Spinal cord (tissue), 10 donors: ENCODE measurements around the gene NAPSA. TPM values are rescaled to one million over a fixed set of nuclear protein-coding genes. Genes with fewer than 3 reads are reported as not detected.
A peak's percentile ranks its signal among the peaks of the same experiment; 100 is the strongest.

Experiments
- DNase-seq, 6 donors: peaks; one replicate each; pipeline versions ENCODE4 v3.0.0 to v3.0.0-alpha.2; 2013 to 2015; ENCODE audit warnings: low spot score in 6 of 6, low read depth in 4 of 6
- H3K27ac ChIP-seq: one replicate; pipeline ENCODE4 v1.5.1; 2013; ENCODE audit warnings: low read depth, low read length, control low read depth
- H3K27me3 ChIP-seq: one replicate; pipeline ENCODE4 v1.6.1; 2013; ENCODE audit warnings: low read length; ENCODE audit not compliant: control insufficient read depth, insufficient read depth
- H3K36me3 ChIP-seq: one replicate; pipeline ENCODE4 v1.6.1; 2013; ENCODE audit warnings: low read length; ENCODE audit not compliant: control insufficient read depth, insufficient read depth
- H3K4me1 ChIP-seq: one replicate; pipeline ENCODE4 v1.6.1; 2013; ENCODE audit warnings: low read length; ENCODE audit not compliant: control insufficient read depth, insufficient read depth
- H3K4me3 ChIP-seq: one replicate; pipeline ENCODE4 v1.5.1; 2013; ENCODE audit warnings: low read depth, low read length, control low read depth
- H3K9me3 ChIP-seq: one replicate; pipeline ENCODE4 v1.6.1; 2013; ENCODE audit warnings: low read length; ENCODE audit not compliant: control insufficient read depth, insufficient read depth
- whole genome bisulfite sequencing: methylation state at CpG from one replicate; pipeline ENCODE4 v1.1.5; 2013; ENCODE audit warnings: missing lambda C conversion rate; ENCODE audit not compliant: insufficient coverage; 5-methylcytosine and 5-hydroxymethylcytosine counted together
- polyA plus RNA-seq, 2 donors: library from polyadenylated mRNA; unstranded; fragments of 120-200 nt; gene quantifications; one replicate each; pipeline ENCODE4 v1.2.1, GENCODE V29; 2013; ENCODE audit not compliant: insufficient read length in 2 of 2
- total RNA-seq, 2 donors: library from RNA; depleted of rRNA in 1 of 2; stranded (reverse); fragments of 120-200 nt in 1 of 2; fragments of >200 nt in 1 of 2; gene quantifications; one replicate each; pipeline versions ENCODE4 v1.2.3 to v1.2.4, GENCODE V29; 2013 to 2014
- donor health status: healthy.

Gene NAPSA
- total and polyA plus RNA-seq, 4 donors = 0.79 to 3.3 (median 1.5) TPM

DNA sequence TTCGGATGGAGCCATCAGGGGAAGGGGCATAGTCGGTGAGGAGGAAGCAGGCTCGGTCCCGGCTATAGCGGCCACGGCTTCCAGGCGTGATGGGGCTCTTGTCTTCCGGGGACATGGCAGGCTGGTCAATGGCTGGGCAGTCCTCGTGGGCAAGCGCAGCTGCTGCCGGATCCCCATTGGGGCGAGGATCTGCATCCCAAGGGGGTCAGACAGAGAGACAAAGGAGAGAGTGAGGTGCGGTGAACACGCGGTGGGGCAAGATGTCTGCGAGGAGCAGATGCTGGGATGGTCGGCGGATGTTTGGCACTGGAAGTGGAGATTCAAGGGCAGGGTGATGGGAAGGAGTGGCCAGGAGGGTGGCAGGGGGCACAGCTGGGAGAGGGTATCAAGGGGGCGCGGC lies 44.8 kb downstream of the NAPSA start:
- Histone ChIP-seq H3K27me3 (peaks cover 3% of the 10 kb centered on the region), H3K4me1 (peaks cover 28% of the 10 kb centered on the region)

DNA sequence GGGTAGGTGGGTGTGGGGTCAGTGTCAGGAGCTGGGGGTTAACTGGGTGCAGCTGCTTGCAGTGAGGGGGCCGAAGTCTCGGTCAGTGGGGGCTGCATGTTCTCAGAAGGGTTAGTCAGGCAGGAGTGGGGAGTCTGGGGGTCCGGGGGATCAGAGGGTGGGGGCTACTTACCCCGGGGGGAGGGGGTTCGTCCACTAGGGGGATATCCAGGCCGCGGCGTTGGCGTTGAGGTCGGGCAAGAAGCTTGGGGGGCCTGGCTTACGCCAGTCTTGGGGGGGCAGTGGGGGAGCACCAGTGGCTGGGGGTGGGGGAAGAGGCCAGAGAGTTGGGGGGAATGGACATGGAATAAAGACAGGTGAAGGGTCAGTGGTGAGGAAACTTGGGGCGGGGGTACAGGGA lies 45.4 kb downstream of the NAPSA start:
- H3K9me3 ChIP-seq = no peaks in the 10 kb centered on the region
- peaks cover 6% of the 10 kb centered on the region for H3K27me3 ChIP-seq
- peaks cover 28% of the 10 kb centered on the region for H3K4me1 ChIP-seq
- DNase-seq = no peak
- 100% methylated on average over 2 of the region's 12 CpGs for WGBS
- peaks cover 53% of the 10 kb centered on the region for H3K36me3 ChIP-seq
- H3K27ac ChIP-seq = no peak overlapping the region
- H3K4me3 ChIP-seq = no peak overlapping the region

More for the DNA sequence above, 44.8 kb downstream of the NAPSA start:
- Histone ChIP-seq H3K27ac (no peak overlapping the region), H3K4me3 (no peak overlapping the region), H3K9me3 (no peaks in the 10 kb centered on the region), H3K36me3 (peaks cover 53% of the 10 kb centered on the region)
- no peak for DNase-seq
- WGBS = 80% methylated on average over 20 of the region's 20 CpGs

DNA sequence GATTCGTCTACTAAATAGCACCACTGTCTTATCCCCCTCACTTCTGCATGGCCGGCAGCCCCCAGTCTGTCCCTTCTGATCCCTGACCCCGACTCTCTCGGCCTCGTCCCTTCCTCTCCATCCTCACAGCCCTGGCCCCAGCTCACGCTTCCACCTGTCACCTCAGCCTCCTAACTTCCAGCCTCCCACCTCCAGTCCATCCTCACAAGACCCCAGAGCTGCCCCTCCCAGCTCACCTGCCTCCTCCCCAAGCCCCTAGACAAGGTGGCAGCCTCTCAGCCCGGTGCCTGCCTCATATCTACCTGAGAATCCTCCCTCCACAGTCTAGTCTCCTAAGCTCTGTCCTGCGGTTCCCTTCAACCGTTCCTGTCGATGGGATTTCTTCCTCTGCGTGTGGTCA lies 46.3 kb downstream of the NAPSA start:
- H3K4me3 ChIP-seq = no peak overlapping the region
- H3K27me3 ChIP-seq = peaks cover 14% of the 10 kb centered on the region
- H3K27ac ChIP-seq = no peak overlapping the region
- H3K36me3 ChIP-seq = peaks cover 51% of the 10 kb centered on the region
- no peaks in the 10 kb centered on the region for H3K9me3 ChIP-seq
- peaks cover 27% of the 10 kb centered on the region for H3K4me1 ChIP-seq
- WGBS = 90% methylated on average over 10 of the region's 11 CpGs
- no peak for DNase-seq

DNA sequence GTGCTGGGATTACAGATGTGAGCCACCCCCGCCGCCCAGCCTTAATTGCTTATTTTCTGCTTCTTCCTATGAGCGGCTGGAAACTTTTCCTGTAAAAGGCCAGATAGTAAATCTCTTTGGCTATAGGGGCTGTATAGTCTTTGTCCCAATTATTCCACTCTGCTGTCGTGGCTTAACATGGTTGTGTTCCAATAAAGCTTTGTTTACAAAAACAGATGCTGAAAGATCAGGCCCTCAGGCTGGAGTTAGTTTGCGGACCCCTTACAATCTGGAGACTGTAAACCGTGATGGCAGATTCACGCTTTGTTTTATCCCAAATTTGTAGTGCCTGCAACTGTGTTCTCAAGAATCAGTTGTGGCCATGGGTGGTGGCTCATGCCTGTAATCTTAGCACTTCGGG lies 47.0 kb downstream of the NAPSA start:
- Histone ChIP-seq H3K27me3 (peaks cover 20% of the 10 kb centered on the region), H3K36me3 (peaks cover 43% of the 10 kb centered on the region)
- no peak for DNase-seq

DNA sequence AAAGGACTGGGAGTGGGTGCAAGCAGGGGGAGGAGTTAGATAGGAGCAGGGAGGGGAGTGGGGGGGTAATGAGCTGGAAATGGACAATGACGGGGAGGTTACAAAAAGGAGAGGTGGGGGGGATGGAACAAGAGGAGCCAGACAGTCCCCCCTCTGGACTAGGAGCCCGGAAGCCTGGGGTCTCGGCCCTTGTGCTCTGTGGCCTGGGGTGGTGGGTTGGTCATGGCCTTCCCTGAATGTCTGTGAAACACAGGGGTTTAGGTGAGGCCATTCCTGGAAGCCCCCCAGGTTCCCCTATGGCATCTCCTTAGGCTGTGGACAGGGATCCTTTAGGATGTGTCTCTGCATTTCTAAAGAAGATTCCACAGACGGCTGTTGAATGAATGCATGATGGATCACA lies 48.3 kb downstream of the NAPSA start:
- Histone ChIP-seq H3K9me3 (no peaks in the 10 kb centered on the region), H3K27me3 (peaks cover 33% of the 10 kb centered on the region), H3K36me3 (peaks cover 30% of the 10 kb centered on the region), H3K4me1 (peaks cover 38% of the 10 kb centered on the region), H3K4me3 (no peak overlapping the region), H3K27ac (no peak overlapping the region)
- DNase-seq = no peak
- WGBS = 79% methylated on average over 3 of the region's 4 CpGs

More for the DNA sequence above, 47.0 kb downstream of the NAPSA start:
- Histone ChIP-seq H3K27ac (no peak overlapping the region), H3K9me3 (no peaks in the 10 kb centered on the region), H3K4me1 (peaks cover 30% of the 10 kb centered on the region), H3K4me3 (no peak overlapping the region)
- WGBS = 86% methylated on average over 5 of the region's 8 CpGs

DNA sequence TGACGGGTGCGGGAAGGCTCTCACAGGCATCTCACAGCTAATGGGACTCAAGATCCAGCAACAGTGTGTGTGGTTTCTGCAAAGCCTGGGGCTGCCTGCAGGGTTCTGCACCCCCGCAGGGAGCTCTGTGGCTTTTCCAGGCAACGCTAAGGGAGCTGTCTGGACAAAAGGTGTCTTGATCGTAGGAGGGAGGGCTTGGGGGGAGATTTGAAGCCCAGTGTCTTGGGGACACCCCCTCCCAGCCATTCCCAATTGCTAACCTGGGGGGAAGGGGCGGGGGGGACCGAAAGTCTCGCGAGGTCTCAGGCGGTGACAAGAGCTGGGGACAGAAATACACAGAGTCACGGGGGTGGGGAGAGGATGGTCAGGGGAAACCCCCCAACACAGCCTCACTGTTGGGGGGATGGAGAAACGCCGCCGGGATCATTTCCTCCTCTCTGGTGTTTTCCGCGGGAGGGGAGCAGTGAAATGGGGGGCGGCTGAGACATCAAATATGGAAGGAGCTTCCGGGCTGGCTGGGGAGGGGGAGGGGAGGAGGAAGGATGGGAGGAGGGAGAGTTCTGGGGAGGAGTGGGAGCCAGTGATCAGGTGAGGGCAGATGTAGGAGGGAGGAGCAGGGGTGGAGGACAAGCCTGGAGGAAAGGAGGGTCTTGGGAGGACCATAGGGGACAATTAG lies 49.5 kb downstream of the NAPSA start:
- WGBS = 3% methylated on average over 4 of the region's 18 CpGs
- peak overlapping the region; percentile 31 for H3K4me3 ChIP-seq
- no peaks in the 10 kb centered on the region for H3K9me3 ChIP-seq
- H3K4me1 ChIP-seq = peaks cover 45% of the 10 kb centered on the region
- peak overlapping the region; percentile 67 for H3K27ac ChIP-seq
- DNase-seq = peak in 3 of 6 donors; percentile 46 to 96 (median 87)
- peaks cover 24% of the 10 kb centered on the region for H3K36me3 ChIP-seq
- peaks cover 34% of the 10 kb centered on the region for H3K27me3 ChIP-seq

DNA sequence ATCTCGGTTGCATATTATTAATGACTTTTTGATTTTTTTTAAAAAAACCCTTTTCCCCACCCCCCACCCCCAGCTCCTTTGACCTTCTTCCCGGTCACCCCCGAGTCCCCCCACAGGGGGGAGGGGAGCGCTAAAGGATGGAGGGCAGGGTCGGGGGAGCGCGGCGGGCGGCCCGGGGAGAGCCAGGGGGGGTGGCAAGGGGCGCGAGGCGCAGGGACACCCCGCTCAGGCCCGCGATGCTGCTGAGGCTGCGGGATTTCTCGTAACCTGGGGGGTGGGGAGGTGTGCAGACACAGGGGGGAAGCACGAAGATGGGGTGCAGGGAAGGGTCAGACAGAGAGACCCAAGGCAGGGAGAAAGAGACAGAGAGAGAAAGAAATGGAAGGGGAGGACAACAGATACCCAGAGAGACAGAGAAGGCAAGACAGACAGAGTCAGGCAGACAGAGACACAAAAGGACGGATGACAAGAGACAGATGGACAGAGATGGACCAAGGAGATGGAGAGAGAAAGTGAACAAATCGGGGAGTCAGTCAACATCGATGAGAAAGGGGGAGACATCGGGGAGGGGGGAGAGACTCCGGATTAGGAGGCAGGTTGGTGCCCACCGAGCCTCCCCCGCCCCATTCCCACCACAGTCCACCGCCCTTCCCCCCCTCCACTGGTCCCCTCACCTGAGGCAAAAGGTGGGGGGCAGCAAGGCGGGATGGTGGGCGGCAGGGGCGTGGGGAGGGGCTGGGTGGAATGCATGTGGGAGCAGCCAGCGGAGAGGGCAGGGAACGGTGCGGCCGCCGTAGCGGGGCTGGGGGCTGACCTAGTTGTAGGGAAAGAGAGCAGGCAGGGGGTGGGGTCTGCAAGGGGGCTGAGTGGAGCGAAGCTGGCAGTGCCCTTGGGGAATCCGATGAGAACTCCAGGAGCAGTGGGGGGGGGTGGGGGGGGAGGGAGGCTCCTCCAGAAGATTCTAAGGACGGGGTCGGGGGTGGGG lies 50.4 kb downstream of the NAPSA start:
- H3K4me3 ChIP-seq = no peak overlapping the region
- H3K27ac ChIP-seq = no peak overlapping the region
- peaks cover 17% of the 10 kb centered on the region for H3K36me3 ChIP-seq
- peak in 2 of 6 donors; percentile 21 to 88 for DNase-seq
- no peaks in the 10 kb centered on the region for H3K9me3 ChIP-seq
- H3K27me3 ChIP-seq = peaks cover 34% of the 10 kb centered on the region
- H3K4me1 ChIP-seq = peaks cover 45% of the 10 kb centered on the region
- WGBS = under 1% methylated on average over 25 of the region's 40 CpGs

DNA sequence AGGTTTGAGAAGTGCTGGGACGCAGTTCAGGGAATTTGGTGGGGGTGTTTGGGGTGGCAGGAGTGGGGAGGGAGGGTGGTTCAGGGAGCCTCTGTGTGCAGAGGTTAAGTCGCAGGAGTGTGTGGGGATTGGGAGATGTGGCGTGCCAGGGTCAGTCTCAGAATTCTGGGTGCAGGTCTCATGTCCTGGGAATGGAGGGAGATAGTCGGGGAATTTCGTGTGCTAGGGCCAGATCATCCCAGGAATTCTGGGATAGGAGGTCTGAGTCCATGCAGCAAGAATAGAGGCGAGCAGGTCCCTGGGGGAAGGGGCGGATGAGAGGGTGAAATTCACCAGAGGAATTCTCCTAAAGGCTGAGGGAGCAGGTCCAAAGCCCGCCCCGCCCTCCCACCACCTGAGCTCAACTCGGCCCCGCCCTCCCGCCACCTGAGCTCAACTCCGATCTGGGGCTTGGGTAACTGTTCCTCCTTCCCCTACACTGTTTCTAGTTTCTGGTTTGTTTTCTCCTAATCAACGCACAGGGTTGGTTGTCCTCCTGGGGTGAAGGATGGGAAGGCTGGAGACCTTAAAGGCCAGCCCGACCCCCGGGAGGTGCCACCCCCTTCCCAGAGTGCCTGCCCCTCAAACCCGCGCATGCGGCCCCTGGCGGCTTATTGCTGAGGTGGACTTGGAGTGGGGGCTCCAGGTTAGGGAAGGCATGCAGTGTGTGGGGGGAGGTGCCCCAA lies 51.5 kb downstream of the NAPSA start:
- peaks cover 45% of the 10 kb centered on the region for H3K4me1 ChIP-seq
- H3K36me3 ChIP-seq = peaks cover 17% of the 10 kb centered on the region
- H3K27me3 ChIP-seq = peaks cover 34% of the 10 kb centered on the region
- DNase-seq = peak in 1 of 6 donors; percentile 70
- WGBS = 4% methylated on average over 9 of the region's 20 CpGs
- H3K4me3 ChIP-seq = no peak overlapping the region
- H3K9me3 ChIP-seq = no peaks in the 10 kb centered on the region
- H3K27ac ChIP-seq = no peak overlapping the region
